GM12801 (cell line): ENCODE results near the gene CTSD.

Experiments
- TF ChIP-seq, protein P1 (sequence below): IDR thresholded peaks from one replicate; pipeline ENCODE4 v1.5.1; 2011; ENCODE audit warnings: control low read depth; ENCODE audit not compliant: insufficient read length; ENCODE audit errors: extremely low read depth

Gene CTSD

GRCh38 chr11:1779806-1780699 is 16.3 kb upstream of the CTSD start:
- TF ChIP-seq, protein P1, sequence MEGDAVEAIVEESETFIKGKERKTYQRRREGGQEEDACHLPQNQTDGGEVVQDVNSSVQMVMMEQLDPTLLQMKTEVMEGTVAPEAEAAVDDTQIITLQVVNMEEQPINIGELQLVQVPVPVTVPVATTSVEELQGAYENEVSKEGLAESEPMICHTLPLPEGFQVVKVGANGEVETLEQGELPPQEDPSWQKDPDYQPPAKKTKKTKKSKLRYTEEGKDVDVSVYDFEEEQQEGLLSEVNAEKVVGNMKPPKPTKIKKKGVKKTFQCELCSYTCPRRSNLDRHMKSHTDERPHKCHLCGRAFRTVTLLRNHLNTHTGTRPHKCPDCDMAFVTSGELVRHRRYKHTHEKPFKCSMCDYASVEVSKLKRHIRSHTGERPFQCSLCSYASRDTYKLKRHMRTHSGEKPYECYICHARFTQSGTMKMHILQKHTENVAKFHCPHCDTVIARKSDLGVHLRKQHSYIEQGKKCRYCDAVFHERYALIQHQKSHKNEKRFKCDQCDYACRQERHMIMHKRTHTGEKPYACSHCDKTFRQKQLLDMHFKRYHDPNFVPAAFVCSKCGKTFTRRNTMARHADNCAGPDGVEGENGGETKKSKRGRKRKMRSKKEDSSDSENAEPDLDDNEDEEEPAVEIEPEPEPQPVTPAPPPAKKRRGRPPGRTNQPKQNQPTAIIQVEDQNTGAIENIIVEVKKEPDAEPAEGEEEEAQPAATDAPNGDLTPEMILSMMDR = no peak

- TF ChIP-seq, protein P1 = no peak
Observed at GRCh38 chr11:1779034-1779805, 15.5 kb upstream of the CTSD start.

DNA sequence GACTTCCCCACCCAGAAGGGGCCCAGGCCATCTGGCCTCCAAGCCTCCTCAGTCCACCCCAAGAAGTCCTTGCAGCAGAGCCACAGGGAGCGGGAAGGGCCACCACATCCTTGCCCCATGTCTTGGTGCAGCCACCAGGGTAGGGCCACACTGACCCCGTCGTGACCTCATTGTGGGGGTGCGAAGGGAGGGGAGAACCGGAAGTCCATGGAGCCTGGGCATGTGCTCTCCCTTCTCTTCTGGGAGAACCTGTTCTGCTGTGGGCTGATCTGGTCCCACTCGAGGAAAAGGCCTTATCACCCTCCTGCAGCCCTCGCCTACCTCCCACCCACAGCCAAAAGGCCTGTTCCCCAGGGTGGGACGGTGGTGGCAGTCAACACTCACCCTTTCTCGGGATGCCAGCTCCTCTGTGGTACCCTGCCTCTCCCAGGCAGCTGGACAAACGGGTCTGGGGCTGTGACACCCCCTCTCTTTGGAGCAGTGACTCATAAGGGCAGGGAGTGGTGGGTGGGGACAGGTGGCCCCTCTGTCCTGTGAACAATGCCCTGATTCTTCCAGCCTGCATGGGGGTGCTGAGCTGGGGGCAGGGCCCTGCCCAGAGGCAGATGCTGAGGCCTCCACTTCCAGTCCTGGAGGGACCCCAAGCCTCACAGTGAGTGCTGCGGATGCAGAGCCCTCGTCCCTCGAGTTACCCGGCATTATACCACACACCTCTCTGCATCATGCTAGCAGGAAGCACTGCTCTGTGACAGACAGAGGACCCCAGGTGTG is 14.6 kb upstream of the CTSD start:
- TF ChIP-seq, protein P1 = no peak

DNA sequence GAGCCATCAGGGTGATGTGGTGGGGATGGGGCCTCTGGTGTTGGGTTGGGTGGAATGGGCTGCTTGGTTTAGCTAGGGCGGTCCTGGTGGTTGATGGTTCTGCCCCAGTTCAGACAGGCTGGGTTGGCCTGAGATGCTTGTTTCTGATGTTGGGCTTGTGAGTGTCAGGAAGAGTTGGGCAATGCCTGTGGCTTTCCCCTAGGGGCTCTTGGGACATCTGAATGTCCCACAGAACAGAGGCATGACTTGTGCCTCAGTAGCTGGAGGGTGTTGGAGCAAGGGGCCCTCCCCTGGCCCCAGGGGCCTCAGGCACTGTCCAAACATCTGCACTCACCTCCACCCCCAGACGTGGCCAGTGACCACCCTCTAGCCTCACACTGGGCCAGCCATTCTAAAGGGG is 14.0 kb upstream of the CTSD start:
- TF ChIP-seq, protein P1 = no peak

DNA sequence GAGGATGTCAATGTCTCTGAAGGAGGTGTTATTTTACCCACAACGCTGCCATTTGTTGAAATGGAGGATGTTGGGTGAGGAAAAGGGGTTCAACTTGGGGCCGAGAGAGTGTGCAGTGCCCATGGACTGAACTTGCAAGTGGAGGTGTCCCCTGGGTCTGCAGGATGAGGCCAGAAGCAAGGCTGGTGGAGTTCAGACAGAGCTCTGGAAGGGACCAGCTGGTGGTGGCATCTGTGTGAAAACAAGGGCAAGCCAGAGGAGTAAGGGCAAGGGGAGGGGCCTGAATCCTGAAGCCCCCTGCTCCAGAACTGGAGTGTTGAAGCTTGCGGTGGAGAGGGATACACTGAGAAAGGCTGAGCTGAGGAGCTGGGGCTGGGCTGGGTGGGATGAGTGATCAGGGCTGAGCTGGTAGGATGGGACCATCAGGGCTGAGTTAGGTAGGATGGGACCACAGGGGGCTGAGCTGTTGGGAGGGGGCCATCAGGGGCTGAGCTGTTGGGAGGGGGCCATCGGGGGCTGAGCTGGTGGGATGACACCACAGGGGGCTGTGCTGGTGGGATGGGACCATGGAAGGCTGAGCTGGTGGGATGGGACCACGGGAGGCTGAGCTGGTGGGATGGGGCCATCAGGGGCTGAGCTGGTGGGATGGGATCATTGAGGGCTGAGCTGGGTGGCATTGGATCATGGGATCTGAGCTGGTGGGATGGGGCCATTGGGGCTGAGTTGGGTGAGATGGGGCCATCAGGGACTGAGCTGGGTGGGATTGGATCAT is 13.4 kb upstream of the CTSD start:
- TF ChIP-seq, protein P1 = no peak

GRCh38 chr11:1776331-1776851 is 12.7 kb upstream of the CTSD start:
- TF ChIP-seq, protein P1 = no peak
